Measurements from ENCODE around the gene SHC3.

SHC3 gene

DNA sequence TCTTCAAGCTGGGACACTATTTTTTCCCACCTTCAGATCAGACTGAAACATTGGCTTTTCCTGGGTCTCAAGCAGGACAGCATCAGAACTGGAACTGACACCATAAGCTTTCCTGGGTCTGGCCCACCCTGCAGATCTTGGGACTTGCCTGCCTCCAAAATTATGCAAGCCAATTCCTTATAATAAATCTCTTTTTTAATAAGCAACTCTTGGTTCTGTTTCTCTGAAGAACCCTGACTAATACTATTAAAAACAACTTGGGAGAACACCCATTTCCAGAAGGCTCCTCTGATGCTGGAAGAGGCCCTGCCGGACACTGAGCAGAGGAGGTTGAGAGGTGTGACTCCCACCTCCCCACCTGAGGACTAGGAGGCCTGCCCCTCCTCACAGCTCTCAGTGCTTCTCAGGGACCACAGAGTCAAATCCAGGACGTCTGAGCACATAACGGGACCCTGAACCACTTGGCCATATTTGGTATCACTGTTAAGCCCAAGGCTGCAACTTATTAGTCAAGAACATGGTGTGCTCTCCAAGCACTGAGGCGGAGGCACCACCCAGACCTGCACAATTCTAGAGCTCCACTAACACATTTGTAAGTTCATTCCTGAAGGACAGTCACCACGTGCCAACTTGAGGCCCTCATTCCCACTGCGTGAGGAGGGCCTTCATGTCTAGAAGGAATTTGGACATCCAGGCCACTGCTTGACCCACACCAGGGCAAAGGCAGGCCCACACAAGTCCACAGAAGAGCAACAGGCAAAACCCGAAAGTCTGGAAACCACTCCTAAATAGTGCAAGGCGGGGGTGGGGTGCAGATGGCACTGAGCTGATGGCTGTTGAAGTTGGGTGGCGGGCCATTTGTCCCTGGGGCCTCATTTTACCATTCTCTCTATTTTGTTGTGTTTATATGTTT is 9.5 kb downstream of the SHC3 start:
- TF ChIP-seq FOXP2 (optimal IDR thresholded peaks at IDR 0.05; ENCODE audit: borderline replicate concordance, extremely low read depth, extremely low read length, insufficient read depth) (no peak), SIN3A (IDR thresholded peaks at IDR 0.05; ENCODE audit: borderline replicate concordance, insufficient read depth, low read length) (no peak), POLR2AphosphoS5 (IDR thresholded peaks at IDR 0.05; ENCODE audit: low read depth, low read length) (peak; percentile 37; the same call in 1 of the 2 replicates), TAF1 (IDR thresholded peaks at IDR 0.05; ENCODE audit: borderline replicate concordance, insufficient read depth, low read length) (no peak)
- TF ChIP-seq, protein P1, sequence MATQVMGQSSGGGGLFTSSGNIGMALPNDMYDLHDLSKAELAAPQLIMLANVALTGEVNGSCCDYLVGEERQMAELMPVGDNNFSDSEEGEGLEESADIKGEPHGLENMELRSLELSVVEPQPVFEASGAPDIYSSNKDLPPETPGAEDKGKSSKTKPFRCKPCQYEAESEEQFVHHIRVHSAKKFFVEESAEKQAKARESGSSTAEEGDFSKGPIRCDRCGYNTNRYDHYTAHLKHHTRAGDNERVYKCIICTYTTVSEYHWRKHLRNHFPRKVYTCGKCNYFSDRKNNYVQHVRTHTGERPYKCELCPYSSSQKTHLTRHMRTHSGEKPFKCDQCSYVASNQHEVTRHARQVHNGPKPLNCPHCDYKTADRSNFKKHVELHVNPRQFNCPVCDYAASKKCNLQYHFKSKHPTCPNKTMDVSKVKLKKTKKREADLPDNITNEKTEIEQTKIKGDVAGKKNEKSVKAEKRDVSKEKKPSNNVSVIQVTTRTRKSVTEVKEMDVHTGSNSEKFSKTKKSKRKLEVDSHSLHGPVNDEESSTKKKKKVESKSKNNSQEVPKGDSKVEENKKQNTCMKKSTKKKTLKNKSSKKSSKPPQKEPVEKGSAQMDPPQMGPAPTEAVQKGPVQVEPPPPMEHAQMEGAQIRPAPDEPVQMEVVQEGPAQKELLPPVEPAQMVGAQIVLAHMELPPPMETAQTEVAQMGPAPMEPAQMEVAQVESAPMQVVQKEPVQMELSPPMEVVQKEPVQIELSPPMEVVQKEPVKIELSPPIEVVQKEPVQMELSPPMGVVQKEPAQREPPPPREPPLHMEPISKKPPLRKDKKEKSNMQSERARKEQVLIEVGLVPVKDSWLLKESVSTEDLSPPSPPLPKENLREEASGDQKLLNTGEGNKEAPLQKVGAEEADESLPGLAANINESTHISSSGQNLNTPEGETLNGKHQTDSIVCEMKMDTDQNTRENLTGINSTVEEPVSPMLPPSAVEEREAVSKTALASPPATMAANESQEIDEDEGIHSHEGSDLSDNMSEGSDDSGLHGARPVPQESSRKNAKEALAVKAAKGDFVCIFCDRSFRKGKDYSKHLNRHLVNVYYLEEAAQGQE (IDR thresholded peaks at IDR 0.05; ENCODE audit: insufficient read depth in 1 of 2, low read depth in 2 of 2, low read length in 2 of 2) = no peak

DNA sequence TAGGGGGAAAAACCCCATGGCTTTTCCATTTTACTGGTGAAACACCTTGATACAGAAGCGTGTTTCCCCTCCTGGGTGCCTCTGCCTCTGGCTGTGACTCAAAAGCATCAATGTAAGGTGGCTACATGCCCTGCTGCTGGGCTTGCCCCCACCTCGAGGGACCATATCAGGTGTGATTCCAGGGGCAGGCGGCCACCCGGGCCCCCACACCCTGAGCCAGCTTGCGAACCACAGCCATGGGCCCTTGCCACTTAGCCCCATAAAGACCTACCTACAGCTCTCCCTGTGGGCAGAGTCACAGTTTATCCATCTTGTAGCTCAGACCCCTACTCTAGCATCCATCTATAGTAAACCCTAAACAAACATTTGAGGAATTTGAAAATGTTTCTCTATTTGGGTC is 10.8 kb downstream of the SHC3 start:
- TF ChIP-seq, protein P1 (IDR thresholded peaks at IDR 0.05; ENCODE audit: insufficient read depth in 1 of 2, low read depth in 2 of 2, low read length in 2 of 2) = no peak
- TF ChIP-seq POLR2AphosphoS5 (IDR thresholded peaks at IDR 0.05; ENCODE audit: low read depth, low read length) (no peak), TAF1 (IDR thresholded peaks at IDR 0.05; ENCODE audit: borderline replicate concordance, insufficient read depth, low read length) (no peak), SIN3A (IDR thresholded peaks at IDR 0.05; ENCODE audit: borderline replicate concordance, insufficient read depth, low read length) (no peak), FOXP2 (optimal IDR thresholded peaks at IDR 0.05; ENCODE audit: borderline replicate concordance, extremely low read depth, extremely low read length, insufficient read depth) (no peak)

DNA sequence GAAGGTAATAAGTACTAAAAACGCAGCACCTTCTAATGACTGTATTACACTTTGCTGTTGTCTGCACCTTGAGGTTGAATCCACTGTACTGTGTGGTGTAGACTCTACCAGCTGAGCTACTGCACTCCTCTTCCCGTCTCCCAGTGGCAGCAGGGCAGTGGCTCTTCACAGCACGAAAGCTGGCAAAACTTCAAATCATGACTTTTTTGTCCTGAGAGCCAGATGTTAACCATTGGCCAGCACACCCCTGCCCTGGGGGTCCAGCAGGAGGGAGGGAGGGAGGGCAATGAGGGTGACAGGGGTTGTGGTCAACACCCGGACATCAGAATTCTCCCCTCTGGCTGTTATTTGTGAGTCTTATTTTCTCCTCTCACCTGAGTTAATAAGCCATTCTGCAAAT is 11.8 kb downstream of the SHC3 start:
- no peak for TF ChIP-seq TAF1 (IDR thresholded peaks at IDR 0.05; ENCODE audit: borderline replicate concordance, insufficient read depth, low read length)
- TF ChIP-seq, protein P1 (IDR thresholded peaks at IDR 0.05; ENCODE audit: insufficient read depth in 1 of 2, low read depth in 2 of 2, low read length in 2 of 2) = no peak
- no peak for TF ChIP-seq SIN3A (IDR thresholded peaks at IDR 0.05; ENCODE audit: borderline replicate concordance, insufficient read depth, low read length)
- 0 out of 2 replicates have a peak, but pooled peaks have one; percentile 2 for TF ChIP-seq POLR2AphosphoS5 (IDR thresholded peaks at IDR 0.05; ENCODE audit: low read depth, low read length)
- TF ChIP-seq FOXP2 (optimal IDR thresholded peaks at IDR 0.05; ENCODE audit: borderline replicate concordance, extremely low read depth, extremely low read length, insufficient read depth) = no peak

DNA sequence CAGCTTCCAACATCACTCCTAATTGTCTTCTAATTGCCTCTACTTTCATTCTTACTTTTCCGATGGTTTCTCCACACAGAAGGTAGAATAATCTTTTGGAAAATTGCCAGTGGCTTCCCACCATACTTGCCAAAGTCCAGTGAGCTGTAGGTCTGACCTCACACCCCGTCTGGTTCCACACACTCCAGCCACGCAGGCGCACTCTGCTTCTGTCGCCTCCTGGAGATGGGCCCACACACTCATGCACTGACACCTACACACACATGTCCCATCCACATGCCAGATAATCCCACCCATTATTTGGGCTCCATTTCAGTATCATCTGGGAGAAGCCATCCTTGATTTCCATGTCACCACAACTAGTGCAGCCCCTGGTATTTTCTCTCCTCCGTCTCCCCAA is 12.7 kb downstream of the SHC3 start:
- TF ChIP-seq, protein P1 (IDR thresholded peaks at IDR 0.05; ENCODE audit: insufficient read depth in 1 of 2, low read depth in 2 of 2, low read length in 2 of 2) = no peak
- TF ChIP-seq SIN3A (IDR thresholded peaks at IDR 0.05; ENCODE audit: borderline replicate concordance, insufficient read depth, low read length) = no peak
- no peak for TF ChIP-seq FOXP2 (optimal IDR thresholded peaks at IDR 0.05; ENCODE audit: borderline replicate concordance, extremely low read depth, extremely low read length, insufficient read depth)
- TF ChIP-seq TAF1 (IDR thresholded peaks at IDR 0.05; ENCODE audit: borderline replicate concordance, insufficient read depth, low read length) = no peak
- TF ChIP-seq POLR2AphosphoS5 (IDR thresholded peaks at IDR 0.05; ENCODE audit: low read depth, low read length) = no peak
